ENCODE data around the gene IRAK3.

The IRAK3 gene

DNA sequence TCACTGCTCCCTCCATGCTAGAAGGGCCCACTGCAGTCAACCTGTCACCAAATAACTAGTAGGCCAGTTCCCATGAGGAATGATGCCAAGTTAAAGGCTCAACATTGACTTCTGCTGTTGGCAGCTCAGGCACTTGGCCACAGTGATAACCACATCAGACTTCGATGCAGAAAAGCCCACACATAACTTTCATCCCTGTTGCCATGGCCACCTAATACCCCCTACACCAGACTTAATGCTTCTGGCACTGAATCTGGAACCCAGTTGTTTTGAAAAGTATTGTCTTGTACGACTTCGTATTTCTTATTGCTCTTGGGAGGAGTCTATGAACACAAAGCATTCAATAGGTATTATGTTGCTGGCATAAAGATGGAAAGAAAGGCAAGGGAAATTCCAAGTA is 69.0 kb downstream of the IRAK3 start:
- H3K79me2 ChIP-seq (ENCODE audit: insufficient read depth, low read length), result no peaks in the 10 kb centered on the region
- no peaks in the 10 kb centered on the region for H4K20me1 ChIP-seq (ENCODE audit: insufficient read depth, low read length)
- H3K9ac ChIP-seq (ENCODE audit: low read depth, low read length), result no peak overlapping the region
- no peak overlapping the region for H3K4me3 ChIP-seq (ENCODE audit: low read depth in 1 of 2, low read length in 2 of 2)
- H3K36me3 ChIP-seq (ENCODE audit: insufficient read depth, low read length), result no peaks in the 10 kb centered on the region
- H3K9me3 ChIP-seq (ENCODE audit: insufficient read depth, low read length, severe bottlenecking), result no peaks in the 10 kb centered on the region
- H3K27ac ChIP-seq (ENCODE audit: low read length), result no peak overlapping the region
- TF ChIP-seq EZH2 (IDR thresholded peaks at IDR 0.05; ENCODE audit: borderline replicate concordance, low read depth, low read length, severe bottlenecking), result no peak
- TF ChIP-seq, protein P1, sequence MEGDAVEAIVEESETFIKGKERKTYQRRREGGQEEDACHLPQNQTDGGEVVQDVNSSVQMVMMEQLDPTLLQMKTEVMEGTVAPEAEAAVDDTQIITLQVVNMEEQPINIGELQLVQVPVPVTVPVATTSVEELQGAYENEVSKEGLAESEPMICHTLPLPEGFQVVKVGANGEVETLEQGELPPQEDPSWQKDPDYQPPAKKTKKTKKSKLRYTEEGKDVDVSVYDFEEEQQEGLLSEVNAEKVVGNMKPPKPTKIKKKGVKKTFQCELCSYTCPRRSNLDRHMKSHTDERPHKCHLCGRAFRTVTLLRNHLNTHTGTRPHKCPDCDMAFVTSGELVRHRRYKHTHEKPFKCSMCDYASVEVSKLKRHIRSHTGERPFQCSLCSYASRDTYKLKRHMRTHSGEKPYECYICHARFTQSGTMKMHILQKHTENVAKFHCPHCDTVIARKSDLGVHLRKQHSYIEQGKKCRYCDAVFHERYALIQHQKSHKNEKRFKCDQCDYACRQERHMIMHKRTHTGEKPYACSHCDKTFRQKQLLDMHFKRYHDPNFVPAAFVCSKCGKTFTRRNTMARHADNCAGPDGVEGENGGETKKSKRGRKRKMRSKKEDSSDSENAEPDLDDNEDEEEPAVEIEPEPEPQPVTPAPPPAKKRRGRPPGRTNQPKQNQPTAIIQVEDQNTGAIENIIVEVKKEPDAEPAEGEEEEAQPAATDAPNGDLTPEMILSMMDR (IDR thresholded peaks at IDR 0.05; ENCODE audit: borderline replicate concordance, extremely low read depth, low read length, poor library complexity, severe bottlenecking), result no peak
- H3K27me3 ChIP-seq (ENCODE audit: insufficient read depth, low read length, poor library complexity), result peaks cover 8% of the 10 kb centered on the region
- H2AFZ ChIP-seq (ENCODE audit: low read depth, low read length), result no peak overlapping the region
- DNase-seq, result no peak
- ATAC-seq (ENCODE audit: insufficient read depth, low read depth), result no peak
- H3K4me2 ChIP-seq (ENCODE audit: insufficient read depth, low read length), result no peak overlapping the region
- no peaks in the 10 kb centered on the region for H3K4me1 ChIP-seq (ENCODE audit: insufficient read depth, low read length)

DNA sequence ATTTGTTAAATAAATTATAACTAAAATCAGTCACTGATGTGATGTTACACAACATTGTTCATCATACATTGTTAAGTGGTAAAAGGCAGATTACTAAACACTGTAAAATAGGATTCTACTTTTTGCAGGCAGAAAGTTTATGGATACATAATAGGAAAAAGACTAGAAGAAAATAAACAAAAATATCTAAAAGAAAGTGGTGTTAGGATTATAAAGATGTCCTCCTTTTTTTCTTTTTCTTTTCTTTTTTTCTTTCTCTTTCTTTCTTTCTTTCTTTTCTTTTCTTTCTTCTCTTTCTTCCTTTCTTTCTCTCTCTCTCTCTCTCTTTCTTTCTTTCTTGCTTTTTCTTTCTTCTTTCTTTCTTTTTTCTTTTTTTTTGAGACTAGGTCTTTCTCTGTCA is 73.7 kb downstream of the IRAK3 start:
- no peak overlapping the region for H3K4me2 ChIP-seq (ENCODE audit: insufficient read depth, low read length)
- no peaks in the 10 kb centered on the region for H4K20me1 ChIP-seq (ENCODE audit: insufficient read depth, low read length)
- no peak overlapping the region for H3K27ac ChIP-seq (ENCODE audit: low read length)
- no peak overlapping the region for H3K9ac ChIP-seq (ENCODE audit: low read depth, low read length)
- H3K79me2 ChIP-seq (ENCODE audit: insufficient read depth, low read length), result no peaks in the 10 kb centered on the region
- ATAC-seq (ENCODE audit: insufficient read depth, low read depth) (no peak), DNase-seq (no peak)
- no peak overlapping the region for H2AFZ ChIP-seq (ENCODE audit: low read depth, low read length)
- no peak overlapping the region for H3K4me3 ChIP-seq (ENCODE audit: low read depth in 1 of 2, low read length in 2 of 2)
- H3K9me3 ChIP-seq (ENCODE audit: insufficient read depth, low read length, severe bottlenecking), result no peaks in the 10 kb centered on the region
- TF ChIP-seq, protein P1 (IDR thresholded peaks at IDR 0.05; ENCODE audit: borderline replicate concordance, extremely low read depth, low read length, poor library complexity, severe bottlenecking), result no peak
- TF ChIP-seq EZH2 (IDR thresholded peaks at IDR 0.05; ENCODE audit: borderline replicate concordance, low read depth, low read length, severe bottlenecking), result no peak
- peaks cover 8% of the 10 kb centered on the region for H3K27me3 ChIP-seq (ENCODE audit: insufficient read depth, low read length, poor library complexity)
- H3K4me1 ChIP-seq (ENCODE audit: insufficient read depth, low read length), result no peaks in the 10 kb centered on the region
- H3K36me3 ChIP-seq (ENCODE audit: insufficient read depth, low read length), result no peaks in the 10 kb centered on the region

DNA sequence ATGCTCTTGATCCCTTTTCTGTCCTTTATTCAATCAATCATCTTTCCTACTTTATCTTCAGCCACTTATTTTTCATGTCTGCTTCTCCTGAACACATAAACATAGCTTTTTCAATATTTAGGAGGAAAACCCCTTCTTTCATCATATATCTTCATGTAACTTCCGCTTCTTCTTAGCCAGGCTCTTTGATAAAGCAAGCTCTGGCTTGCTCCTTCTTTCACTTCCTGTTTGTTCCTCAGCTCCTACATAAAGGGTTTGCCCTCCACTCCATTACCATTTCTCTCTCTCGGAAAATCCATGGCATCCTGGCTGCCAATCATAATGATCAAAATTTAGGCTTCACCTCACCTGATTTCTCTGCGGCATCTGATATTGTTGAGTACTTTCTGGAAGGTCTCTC is 79.5 kb downstream of the IRAK3 start:
- Histone ChIP-seq H3K9ac (ENCODE audit: low read depth, low read length) (no peak overlapping the region), H3K4me3 (ENCODE audit: low read depth in 1 of 2, low read length in 2 of 2) (no peak overlapping the region), H2AFZ (ENCODE audit: low read depth, low read length) (no peak overlapping the region), H3K79me2 (ENCODE audit: insufficient read depth, low read length) (no peaks in the 10 kb centered on the region), H3K4me1 (ENCODE audit: insufficient read depth, low read length) (no peaks in the 10 kb centered on the region), H4K20me1 (ENCODE audit: insufficient read depth, low read length) (no peaks in the 10 kb centered on the region), H3K4me2 (ENCODE audit: insufficient read depth, low read length) (no peak overlapping the region), H3K9me3 (ENCODE audit: insufficient read depth, low read length, severe bottlenecking) (no peaks in the 10 kb centered on the region), H3K27ac (ENCODE audit: low read length) (no peak overlapping the region), H3K27me3 (ENCODE audit: insufficient read depth, low read length, poor library complexity) (no peaks in the 10 kb centered on the region), H3K36me3 (ENCODE audit: insufficient read depth, low read length) (no peaks in the 10 kb centered on the region)
- no peak for DNase-seq
- ATAC-seq (ENCODE audit: insufficient read depth, low read depth), result no peak
- TF ChIP-seq EZH2 (IDR thresholded peaks at IDR 0.05; ENCODE audit: borderline replicate concordance, low read depth, low read length, severe bottlenecking), result no peak
- TF ChIP-seq, protein P1 (IDR thresholded peaks at IDR 0.05; ENCODE audit: borderline replicate concordance, extremely low read depth, low read length, poor library complexity, severe bottlenecking), result no peak

DNA sequence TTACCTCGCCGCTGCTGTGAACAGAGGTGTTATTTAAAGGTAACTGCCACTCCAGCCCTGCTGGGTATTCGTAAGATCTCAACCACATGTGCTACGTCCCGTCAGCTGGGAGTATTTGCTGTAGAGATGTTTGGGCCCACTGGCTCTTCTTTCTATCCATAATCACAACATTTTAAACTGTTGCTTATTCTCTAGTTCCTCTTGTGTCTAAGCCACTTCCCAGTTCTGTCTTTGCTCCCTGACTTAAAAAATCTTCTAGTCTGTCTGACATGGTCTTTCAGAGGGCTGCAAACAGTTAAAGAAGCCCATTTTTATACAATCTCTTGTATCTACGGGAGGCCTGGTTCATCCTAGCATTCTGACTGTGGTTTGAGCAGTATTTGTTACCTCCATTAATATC is 80.1 kb downstream of the IRAK3 start:
- TF ChIP-seq, protein P1 (IDR thresholded peaks at IDR 0.05; ENCODE audit: borderline replicate concordance, extremely low read depth, low read length, poor library complexity, severe bottlenecking), result no peak
- no peak for TF ChIP-seq EZH2 (IDR thresholded peaks at IDR 0.05; ENCODE audit: borderline replicate concordance, low read depth, low read length, severe bottlenecking)
- no peaks in the 10 kb centered on the region for H3K9me3 ChIP-seq (ENCODE audit: insufficient read depth, low read length, severe bottlenecking)
- no peaks in the 10 kb centered on the region for H3K27me3 ChIP-seq (ENCODE audit: insufficient read depth, low read length, poor library complexity)
- no peak overlapping the region for H2AFZ ChIP-seq (ENCODE audit: low read depth, low read length)
- no peaks in the 10 kb centered on the region for H4K20me1 ChIP-seq (ENCODE audit: insufficient read depth, low read length)
- no peaks in the 10 kb centered on the region for H3K36me3 ChIP-seq (ENCODE audit: insufficient read depth, low read length)
- H3K79me2 ChIP-seq (ENCODE audit: insufficient read depth, low read length), result no peaks in the 10 kb centered on the region
- H3K4me3 ChIP-seq (ENCODE audit: low read depth in 1 of 2, low read length in 2 of 2), result no peak overlapping the region
- no peaks in the 10 kb centered on the region for H3K4me1 ChIP-seq (ENCODE audit: insufficient read depth, low read length)
- no peak overlapping the region for H3K27ac ChIP-seq (ENCODE audit: low read length)
- H3K4me2 ChIP-seq (ENCODE audit: insufficient read depth, low read length), result no peak overlapping the region
- no peak for ATAC-seq (ENCODE audit: insufficient read depth, low read depth)
- H3K9ac ChIP-seq (ENCODE audit: low read depth, low read length), result no peak overlapping the region
- DNase-seq, result no peak
